Effector CD8-positive, alpha-beta T cell (primary cell): ENCODE measurements around the gene SPSB3.

Experiments used
- DNase-seq: peaks from one replicate; lab custom pipeline; 2025; lab: John Stamatoyannopoulos, UW

Gene SPSB3

GRCh38 chr16:1788708-1789100 is 6.3 kb upstream of the SPSB3 start:
- no peak for DNase-seq

- no peak for DNase-seq
Measured at GRCh38 chr16:1788095-1788707, 5.8 kb upstream of the SPSB3 start.

DNA sequence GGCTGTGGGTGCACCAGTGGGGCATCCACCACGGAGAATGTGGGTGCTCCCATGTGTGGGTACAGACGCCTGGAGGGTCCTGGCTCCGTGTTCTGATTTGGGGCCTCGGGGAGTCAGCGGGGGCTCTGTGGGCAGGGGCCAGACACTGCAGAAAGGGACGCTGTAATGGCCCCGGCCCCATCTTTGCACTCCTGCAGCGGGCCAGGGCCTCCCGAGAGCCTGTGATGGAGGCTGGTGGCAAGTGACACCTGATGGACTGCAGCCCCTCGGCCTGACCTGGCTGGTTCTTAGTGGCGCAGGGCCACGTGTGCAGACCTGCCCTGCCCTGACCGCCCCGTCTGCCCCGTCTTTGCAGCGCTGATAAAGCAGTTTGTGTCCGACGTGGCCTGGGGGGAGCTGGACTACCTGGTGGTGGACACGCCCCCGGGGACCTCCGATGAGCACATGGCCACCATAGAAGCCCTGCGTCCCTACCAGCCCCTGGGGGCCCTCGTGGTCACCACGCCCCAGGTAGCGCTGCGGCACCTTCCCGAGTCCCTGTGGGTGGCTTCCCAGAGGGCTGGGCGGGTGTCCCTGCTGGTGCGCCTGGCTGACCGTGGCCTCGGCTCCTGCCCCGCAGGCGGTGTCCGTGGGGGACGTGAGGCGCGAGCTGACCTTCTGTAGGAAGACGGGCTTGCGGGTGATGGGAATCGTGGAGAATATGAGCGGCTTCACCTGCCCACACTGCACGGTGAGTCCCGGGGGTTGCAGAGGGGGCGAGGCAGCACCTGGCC is 5.1 kb upstream of the SPSB3 start:
- DNase-seq = no peak

GRCh38 chr16:1787056-1787321 is 4.6 kb upstream of the SPSB3 start:
- DNase-seq = no peak

DNA sequence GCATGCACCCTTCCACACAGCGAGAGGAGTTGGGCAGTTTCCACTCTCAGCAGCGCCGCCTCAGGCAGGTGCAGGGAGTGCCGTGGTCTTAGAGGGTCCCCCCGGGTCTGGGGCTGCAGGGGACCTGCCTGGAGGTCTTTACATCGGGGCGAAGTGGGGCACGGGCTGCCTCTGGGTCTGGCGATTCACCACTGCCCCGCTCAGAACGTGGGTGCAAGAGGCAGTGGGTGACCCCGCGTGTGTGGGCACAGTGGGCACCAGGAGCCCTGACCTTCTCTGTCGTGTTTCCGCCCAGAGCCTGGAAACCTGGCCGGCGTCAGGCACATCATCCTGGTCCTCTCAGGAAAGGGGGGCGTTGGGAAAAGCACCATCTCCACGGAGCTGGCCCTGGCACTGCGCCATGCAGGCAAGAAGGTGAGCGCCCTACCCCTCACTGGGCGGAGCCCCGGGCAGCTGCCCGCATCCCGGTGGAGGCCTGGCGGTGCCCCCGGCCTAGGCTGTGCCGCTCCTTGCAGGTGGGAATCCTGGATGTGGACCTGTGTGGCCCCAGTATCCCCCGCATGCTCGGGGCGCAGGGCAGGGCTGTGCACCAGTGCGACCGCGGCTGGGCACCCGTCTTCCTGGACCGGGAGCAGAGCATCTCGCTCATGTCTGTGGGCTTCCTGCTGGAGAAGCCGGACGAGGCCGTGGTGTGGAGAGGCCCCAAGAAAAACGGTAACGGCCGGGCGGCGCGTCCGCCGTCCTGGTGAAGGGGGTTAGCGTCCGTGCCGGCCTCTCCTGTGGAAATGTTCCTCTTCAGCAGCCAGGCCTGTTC is 4.1 kb upstream of the SPSB3 start:
- no peak for DNase-seq

GRCh38 chr16:1785846-1786170 is 3.4 kb upstream of the SPSB3 start:
- DNase-seq = no peak

DNA sequence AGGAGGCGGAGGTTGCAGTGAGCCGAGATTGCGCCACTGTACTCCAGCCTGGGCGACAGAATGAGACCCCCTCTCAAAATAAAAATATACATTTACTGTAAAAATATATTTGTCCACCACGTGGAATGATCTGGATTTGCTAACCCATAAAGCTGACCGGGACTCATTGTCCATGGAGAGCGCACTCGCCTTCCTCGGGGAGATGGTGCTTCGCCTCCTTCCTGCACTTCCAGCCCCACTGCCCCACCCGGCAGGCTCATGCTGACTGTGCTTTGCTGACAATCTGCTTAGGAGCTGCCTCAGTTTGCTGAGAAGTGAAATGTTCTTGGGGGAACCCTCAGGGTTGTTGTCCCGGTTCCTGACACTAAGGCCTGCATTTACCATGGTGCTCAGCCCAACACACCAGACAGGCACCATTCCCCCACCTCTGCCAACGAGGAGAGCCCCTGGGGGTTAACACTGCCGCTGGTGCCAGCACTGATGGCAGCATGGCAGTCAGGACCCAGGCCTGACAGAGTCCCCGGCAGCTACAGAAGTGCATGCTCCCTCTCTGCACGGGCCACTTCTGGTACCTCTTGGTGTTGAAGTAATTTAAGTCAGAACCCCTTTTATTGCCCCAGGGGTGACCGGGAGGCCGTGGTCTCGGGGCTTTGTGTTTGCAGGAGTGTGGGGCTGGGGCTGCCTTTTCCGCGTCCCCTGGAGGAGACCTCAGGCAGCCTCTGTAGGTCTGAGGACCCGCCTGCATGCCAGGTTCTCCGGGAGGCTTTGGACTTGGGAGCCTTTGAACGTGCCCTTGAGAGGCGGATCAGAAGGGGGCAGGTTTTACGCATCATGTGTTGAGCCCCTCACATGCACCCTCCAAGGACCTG is 2.8 kb upstream of the SPSB3 start:
- DNase-seq = no peak

DNA sequence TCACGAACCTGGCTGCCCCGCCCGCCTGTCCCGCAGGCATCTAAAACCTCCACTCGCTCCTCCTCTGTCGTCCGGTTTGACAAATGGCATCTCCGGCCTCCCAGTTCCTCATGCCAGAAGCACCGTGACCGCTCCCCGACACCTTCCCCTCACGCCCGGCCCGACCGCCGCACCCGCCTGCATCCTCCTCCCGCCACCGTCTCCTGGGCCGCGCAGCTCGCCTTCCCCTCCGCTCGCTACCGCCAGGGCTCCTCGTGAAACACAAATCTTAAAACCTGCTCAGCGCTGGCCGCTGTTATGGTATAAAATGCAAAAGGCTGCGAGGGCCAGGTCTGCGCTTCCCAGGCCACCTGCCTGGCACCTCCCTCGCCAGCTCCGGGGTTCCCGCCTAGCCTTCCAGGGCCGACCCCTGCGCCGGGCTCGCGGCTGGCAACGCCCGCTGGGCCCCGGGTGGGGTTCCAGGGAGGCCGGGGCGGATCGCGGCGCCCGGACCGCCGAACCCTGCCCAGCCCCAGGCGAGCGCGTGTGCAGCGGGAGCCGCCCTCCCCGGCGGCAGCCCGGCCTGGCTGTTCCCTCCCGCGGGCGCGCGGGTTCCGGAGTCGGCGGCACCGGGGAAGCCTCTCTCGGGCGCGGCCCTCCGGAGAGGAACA is 488 bp downstream of the SPSB3 start:
- DNase-seq = peak; percentile 25

GRCh38 chr16:1781254-1781653 is 1.1 kb downstream of the SPSB3 start:
- no peak for DNase-seq

DNA sequence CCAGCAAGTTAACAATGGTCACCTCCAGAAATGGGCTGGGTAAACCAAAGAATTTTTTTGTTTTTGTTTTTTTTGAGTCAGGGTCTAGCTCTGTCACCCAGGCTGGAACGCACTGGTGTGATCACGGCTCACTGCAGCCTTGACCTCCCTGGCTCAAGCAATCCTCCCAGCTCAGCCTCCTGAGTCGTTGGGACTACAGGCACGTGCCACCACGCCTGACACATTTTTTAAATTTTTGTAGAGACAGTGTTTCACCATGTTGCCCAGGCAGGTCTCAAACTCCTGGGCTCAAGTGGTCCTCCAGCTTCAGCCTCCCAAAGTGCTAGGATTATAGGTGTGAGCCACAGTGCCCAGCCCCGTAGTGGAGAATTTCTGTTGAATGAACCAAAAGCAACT is 1.7 kb downstream of the SPSB3 start:
- no peak for DNase-seq

GRCh38 chr16:1779741-1780676 is 2.4 kb downstream of the SPSB3 start:
- no peak for DNase-seq

DNA sequence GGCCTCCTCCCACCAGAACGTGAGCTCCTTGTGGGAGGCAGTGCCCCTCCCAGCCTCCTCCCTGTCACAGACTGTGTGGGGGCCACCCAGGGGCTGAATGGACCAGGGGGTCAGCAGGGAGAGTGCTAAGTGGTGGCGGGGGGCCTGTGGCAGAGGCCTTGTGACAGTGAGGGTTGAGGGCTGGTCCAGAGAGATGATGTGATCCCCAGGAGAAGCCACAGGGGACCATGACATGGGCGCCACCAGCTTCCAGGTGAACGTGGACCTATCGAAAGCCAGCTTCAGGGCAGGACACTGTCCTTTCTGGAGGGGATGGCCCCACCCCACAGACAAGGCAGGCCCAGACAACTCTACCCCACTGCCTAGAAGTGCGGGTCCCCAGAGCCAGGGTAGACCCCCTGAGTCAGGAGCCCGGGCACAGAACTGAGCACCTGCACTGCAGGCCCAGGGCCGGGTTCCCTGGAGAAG is 3.1 kb downstream of the SPSB3 start:
- DNase-seq = no peak

GRCh38 chr16:1778200-1779179 is 3.9 kb downstream of the SPSB3 start:
- DNase-seq = no peak

GRCh38 chr16:1777375-1778199 is 4.8 kb downstream of the SPSB3 start:
- DNase-seq = no peak

- DNase-seq = no peak
Measured at GRCh38 chr16:1776991-1777374, 5.4 kb downstream of the SPSB3 start.

DNA sequence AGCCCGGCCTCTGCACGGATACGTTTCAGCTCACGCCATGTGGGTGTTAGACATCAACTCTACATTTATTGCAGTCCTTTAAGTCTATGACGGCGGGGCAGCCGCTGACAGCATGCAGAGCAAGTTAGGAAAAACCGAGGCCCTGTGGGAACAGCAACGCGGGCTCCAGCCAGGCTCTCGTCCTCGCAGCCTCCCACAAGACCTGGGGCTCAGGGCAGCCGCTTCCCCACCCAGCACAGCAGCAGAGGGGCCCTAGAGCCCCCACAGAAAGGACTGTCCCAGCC is 5.8 kb downstream of the SPSB3 start:
- no peak for DNase-seq

DNA sequence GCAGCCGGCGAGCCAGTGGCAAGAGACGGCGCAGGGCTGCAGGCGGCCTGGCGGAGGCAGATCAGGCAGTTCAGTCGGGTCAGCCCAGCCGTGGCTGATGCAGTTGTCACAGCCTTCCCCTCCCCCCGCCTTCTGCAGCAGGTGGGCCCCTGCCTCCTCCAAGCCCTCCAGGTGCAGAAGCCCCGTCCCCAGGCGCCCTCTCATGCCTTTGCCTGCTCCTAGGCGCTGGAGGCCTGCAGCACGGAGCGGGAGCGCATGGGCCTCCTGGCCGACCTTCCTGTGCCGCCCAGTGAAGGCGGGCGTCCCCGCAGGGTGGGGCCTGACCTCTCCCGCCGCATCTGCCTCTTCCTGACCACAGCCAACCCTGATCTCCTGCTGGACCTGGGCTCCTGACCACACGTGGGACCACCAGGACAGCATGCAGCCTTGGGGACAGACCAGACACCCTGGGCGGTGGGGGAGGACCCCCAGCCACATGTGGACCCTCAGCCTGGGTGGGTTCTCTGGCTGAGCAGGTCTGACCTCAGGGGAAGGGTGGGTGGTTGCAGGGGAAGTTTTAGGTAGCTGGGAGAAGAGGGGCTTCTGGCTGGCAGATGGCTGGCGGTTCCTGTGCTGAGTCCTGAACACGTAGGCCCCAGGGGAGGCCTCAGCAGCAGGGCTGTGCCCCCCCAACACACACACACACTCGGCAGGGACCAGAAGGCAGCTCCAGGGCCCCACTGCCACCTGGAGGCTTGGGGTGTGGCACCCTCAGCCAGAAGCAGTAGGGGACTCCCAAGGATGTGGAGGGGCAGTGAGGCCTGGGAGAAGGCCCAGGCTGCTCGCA is 6.3 kb downstream of the SPSB3 start:
- no peak for DNase-seq
